HEK293T (cell line): ENCODE data around the gene NPEPL1.

Experiments
- CTCF ChIA-PET: fragments of 350-600 bp; formaldehyde crosslinking; extraction: SDS; loops from one replicate; lab custom pipeline; 2021; ENCODE audit warnings: antibody characterized with exemption, inconsistent platforms; lab: Yijun Ruan, JAX
- POLR2A ChIA-PET: fragments of 350-600 bp; formaldehyde crosslinking; extraction: SDS; loops from one replicate; lab custom pipeline; 2020; ENCODE audit warnings: antibody characterized with exemption, inconsistent platforms; lab: Yijun Ruan, JAX
- DNase-seq: peaks from one replicate; pipeline ENCODE4 v3.0.0; 2012; ENCODE audit warnings: mixed read lengths; ENCODE audit errors: extremely low spot score
- ARNT ChIP-seq: fragments of 450-650 bp; IDR thresholded peaks from 2 replicates; pipeline ENCODE4 v1.6.1; 2017; ENCODE audit warnings: mild to moderate bottlenecking
- BHLHE40 ChIP-seq: fragments of 450-650 bp; IDR thresholded peaks from 2 replicates; pipeline ENCODE4 v1.6.1; 2016; ENCODE audit warnings: mild to moderate bottlenecking, moderate library complexity, borderline replicate concordance
- CTBP1 ChIP-seq: fragments of 450-650 bp; IDR thresholded peaks from 2 replicates; pipeline ENCODE4 v1.6.1; 2016; ENCODE audit warnings: borderline replicate concordance
- ELF4 ChIP-seq: fragments of 450-650 bp; IDR thresholded peaks from 2 replicates; pipeline ENCODE4 v1.6.1; 2017; ENCODE audit warnings: antibody characterized with exemption
- FOXA1 ChIP-seq: fragments of 450-650 bp; IDR thresholded peaks from 2 replicates; pipeline ENCODE4 v1.6.1; 2016; ENCODE audit warnings: mild to moderate bottlenecking
- FOXK2 ChIP-seq: fragments of 450-650 bp; IDR thresholded peaks from 2 replicates; pipeline ENCODE4 v1.6.1; 2016; ENCODE audit warnings: mild to moderate bottlenecking
- FOXM1 ChIP-seq: fragments of 450-650 bp; IDR thresholded peaks from 2 replicates; pipeline ENCODE4 v1.6.1; 2017; ENCODE audit warnings: mild to moderate bottlenecking, borderline replicate concordance
- HDGF ChIP-seq: fragments of 450-650 bp; IDR thresholded peaks from 2 replicates; pipeline ENCODE4 v1.6.1; 2017; ENCODE audit warnings: antibody characterized with exemption, borderline replicate concordance
- L3MBTL2 ChIP-seq: fragments of 450-650 bp; conservative IDR thresholded peaks from 2 replicates; pipeline ENCODE4 v1.6.1; 2016; ENCODE audit warnings: mild to moderate bottlenecking
- LEF1 ChIP-seq: fragments of 450-650 bp; IDR thresholded peaks from 2 replicates; pipeline ENCODE4 v1.6.1; 2017; ENCODE audit warnings: mild to moderate bottlenecking, borderline replicate concordance
- NFRKB ChIP-seq: fragments of 450-650 bp; IDR thresholded peaks from 2 replicates; pipeline ENCODE4 v1.6.1; 2016; ENCODE audit warnings: mild to moderate bottlenecking, moderate library complexity
- PKNOX1 ChIP-seq: fragments of 450-650 bp; IDR thresholded peaks from 2 replicates; pipeline ENCODE4 v1.6.1; 2016
- SP1 ChIP-seq: fragments of 450-650 bp; IDR thresholded peaks from 2 replicates; pipeline ENCODE4 v1.6.1; 2017
- SUZ12 ChIP-seq: fragments of 450-650 bp; IDR thresholded peaks from 2 replicates; pipeline ENCODE4 v1.6.1; 2016; ENCODE audit warnings: mild to moderate bottlenecking
- TARDBP ChIP-seq: fragments of 450-650 bp; IDR thresholded peaks from 2 replicates; pipeline ENCODE4 v1.6.1; 2016
- ZNF384 ChIP-seq: fragments of 450-650 bp; IDR thresholded peaks from 2 replicates; pipeline ENCODE4 v1.6.1; 2016

Gene NPEPL1

DNA sequence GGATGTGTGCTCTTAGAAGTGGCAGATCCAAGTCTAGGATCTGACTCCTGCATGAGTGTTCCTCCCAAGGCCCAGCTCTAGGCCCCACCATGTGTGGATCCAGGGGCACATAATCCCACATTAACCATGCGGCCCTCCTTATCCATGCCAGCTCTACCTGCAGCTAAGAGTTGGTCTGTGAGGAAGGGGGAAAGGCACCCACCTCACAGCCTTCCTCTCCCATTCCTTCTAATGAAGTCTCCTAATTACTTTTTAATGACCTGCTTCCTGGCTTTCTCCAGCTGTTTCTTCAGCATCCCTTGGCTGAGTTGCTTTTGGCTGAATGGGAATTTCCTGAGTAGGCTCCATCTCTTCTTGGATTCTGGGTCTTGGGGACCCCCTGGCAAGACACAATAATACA lies 52.2 kb downstream of the NPEPL1 start:
- DNase-seq: peak; percentile 2
- POLR2A ChIA-PET: no interaction called here
- TF ChIP-seq FOXK2: no peak
- no peak for TF ChIP-seq ELF4
- no peak for TF ChIP-seq NFRKB
- TF ChIP-seq LEF1: no peak
- no peak for TF ChIP-seq ZNF384
- TF ChIP-seq L3MBTL2: no peak
- no peak for TF ChIP-seq CTBP1
- no peak for TF ChIP-seq BHLHE40
- no peak for TF ChIP-seq PKNOX1
- no peak for TF ChIP-seq ARNT
- no peak for TF ChIP-seq SP1
- no peak for TF ChIP-seq HDGF
- no peak for TF ChIP-seq FOXA1
- no peak for TF ChIP-seq FOXM1
- CTCF ChIA-PET: no interaction called here

DNA sequence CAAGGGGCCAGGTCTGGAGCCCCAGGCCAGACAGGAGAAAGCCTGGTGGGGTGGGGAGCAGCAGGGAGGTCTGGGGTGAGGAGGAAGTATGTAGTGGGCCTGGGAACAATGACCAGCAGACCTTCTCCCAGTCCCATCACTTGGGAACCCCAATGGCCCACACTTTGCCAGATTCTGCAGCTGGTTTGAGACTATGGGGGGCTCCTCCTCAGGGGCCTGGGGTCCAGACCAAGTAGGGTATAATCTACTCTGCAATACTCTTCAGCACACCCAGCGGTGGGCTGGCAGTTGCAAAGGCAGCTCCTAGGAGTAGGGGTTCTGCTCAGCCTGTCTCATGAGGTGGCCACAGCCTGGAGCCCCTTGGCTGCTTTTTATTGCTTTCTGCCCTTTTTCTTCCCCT lies 52.8 kb downstream of the NPEPL1 start:
- ChIA-PET POLR2A (no interaction called here), CTCF (no interaction called here)
- TF ChIP-seq ZNF384: no peak
- TF ChIP-seq FOXK2: no peak
- no peak for TF ChIP-seq ELF4
- TF ChIP-seq SUZ12: no peak
- TF ChIP-seq LEF1: no peak
- no peak for TF ChIP-seq L3MBTL2
- no peak for TF ChIP-seq ARNT
- TF ChIP-seq BHLHE40: no peak
- TF ChIP-seq CTBP1: no peak
- no peak for TF ChIP-seq FOXM1
- TF ChIP-seq FOXA1: no peak
- no peak for TF ChIP-seq PKNOX1
- TF ChIP-seq HDGF: no peak
- no peak for TF ChIP-seq TARDBP
- no peak for TF ChIP-seq SP1
- no peak for TF ChIP-seq NFRKB
- DNase-seq: no peak

DNA sequence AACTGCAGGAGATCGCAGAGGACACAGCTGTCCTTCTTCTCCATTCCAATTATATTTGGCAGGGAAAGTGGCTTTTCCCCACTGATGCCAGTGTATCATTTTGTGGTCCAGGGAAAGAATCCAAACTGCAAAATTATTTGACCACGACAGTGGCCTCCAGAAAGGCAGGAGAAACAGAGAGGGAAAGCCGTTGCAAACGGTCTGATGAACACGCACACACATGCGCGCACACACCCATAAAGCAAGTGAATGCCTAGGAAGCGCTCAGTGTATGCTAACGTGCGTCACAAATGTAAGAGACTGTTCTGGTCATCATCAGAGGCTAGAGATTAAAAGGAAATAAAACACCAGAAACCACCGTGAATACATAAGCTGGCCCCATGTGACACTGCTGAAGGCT lies 54.0 kb downstream of the NPEPL1 start:
- CTCF ChIA-PET: no interaction called here
- DNase-seq: no peak
- TF ChIP-seq FOXK2 (no peak), SP1 (no peak), NFRKB (no peak), CTBP1 (no peak), L3MBTL2 (no peak), HDGF (no peak), LEF1 (no peak), ARNT (no peak), ELF4 (no peak), FOXA1 (no peak), PKNOX1 (no peak), FOXM1 (no peak), TARDBP (no peak), SUZ12 (no peak), BHLHE40 (no peak), ZNF384 (no peak)
- POLR2A ChIA-PET: no interaction called here

- TF ChIP-seq TARDBP (no peak), FOXM1 (no peak), HDGF (no peak), NFRKB (no peak), LEF1 (no peak), FOXK2 (no peak), ZNF384 (no peak), SP1 (no peak), SUZ12 (no peak), PKNOX1 (no peak), BHLHE40 (no peak), FOXA1 (no peak), ELF4 (no peak), L3MBTL2 (no peak), ARNT (no peak), CTBP1 (no peak)
- no peak for DNase-seq
- POLR2A ChIA-PET: no interaction called here
- CTCF ChIA-PET: no interaction called here
Measured at GRCh38 chr20:58747211-58747610, 54.6 kb downstream of the NPEPL1 start.

- CTCF ChIA-PET: no interaction called here
- no peak for DNase-seq
- POLR2A ChIA-PET: no interaction called here
- TF ChIP-seq CTBP1 (no peak), HDGF (no peak), LEF1 (no peak)
Measured at GRCh38 chr20:58748618-58749017, 56.0 kb downstream of the NPEPL1 start.

DNA sequence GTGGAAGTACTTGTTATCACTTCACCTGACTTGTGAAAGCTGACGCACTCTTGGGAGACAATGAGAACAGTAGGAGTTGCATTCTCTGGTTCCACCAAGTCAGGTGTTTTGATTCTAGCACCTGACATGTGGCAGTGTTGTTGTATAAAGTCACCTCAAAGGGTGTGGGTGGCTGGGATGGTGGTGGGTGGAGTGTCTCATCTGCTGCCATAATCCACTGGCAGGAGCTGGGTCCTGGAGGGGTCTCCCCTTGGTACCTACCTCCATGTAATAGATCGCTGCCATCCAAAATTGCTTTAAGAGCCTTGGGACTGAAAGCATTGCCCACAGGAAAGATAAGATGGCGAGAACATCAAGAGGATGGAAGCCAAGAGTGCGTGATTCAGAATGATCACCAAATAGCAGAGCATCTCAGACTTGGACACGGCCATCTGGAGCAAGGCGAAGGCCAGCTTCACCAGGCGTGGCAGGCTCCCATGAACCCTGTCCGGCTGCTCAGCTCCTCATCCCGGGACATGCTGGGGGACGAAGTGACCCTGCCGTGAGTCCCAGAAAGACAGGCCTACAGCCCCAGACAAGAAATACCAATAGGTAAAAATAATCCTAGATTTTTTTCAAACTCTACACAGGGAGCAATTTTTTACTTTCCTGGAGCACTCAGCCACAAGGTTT lies 56.6 kb downstream of the NPEPL1 start:
- ChIA-PET CTCF (no interaction called here), POLR2A (no interaction called here)
- TF ChIP-seq HDGF: no peak
- no peak for TF ChIP-seq SP1
- no peak for TF ChIP-seq ZNF384
- TF ChIP-seq FOXK2: no peak
- TF ChIP-seq FOXA1: no peak
- no peak for TF ChIP-seq CTBP1
- TF ChIP-seq LEF1: no peak
- TF ChIP-seq PKNOX1: no peak
- TF ChIP-seq ELF4: no peak
- TF ChIP-seq ARNT: no peak
- no peak for TF ChIP-seq L3MBTL2
- no peak for TF ChIP-seq FOXM1
- TF ChIP-seq BHLHE40: no peak
- TF ChIP-seq TARDBP: no peak
- no peak for TF ChIP-seq NFRKB
- no peak for TF ChIP-seq SUZ12
- no peak for DNase-seq
